ENCODE measurements around the gene IPO5.
"Not testable (repeated sequence)": the region's sequence is repeated elsewhere in the genome, so short reads cannot be mapped to it uniquely, and the experiment has no call there.

The IPO5 gene

DNA sequence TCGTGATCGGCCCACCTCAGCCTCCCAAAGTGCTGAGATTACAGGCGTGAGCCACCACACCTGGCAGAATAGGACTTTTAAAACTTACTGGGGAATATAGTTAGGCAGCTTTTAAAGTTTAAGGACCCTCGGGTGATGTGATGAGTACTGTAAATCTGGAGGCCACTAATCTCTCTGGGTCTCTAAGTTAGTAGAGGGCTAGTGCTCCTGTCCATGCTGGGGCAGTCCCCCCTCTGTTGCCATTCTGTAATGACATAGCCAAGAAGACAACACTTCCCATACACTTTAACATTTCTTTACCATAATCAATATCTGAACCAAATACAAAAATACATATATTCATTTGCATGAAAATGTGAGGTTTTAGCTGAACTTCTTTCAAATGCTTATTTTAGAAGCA lies 65.7 kb downstream of the IPO5 start:
- DNase-seq = no peak

DNA sequence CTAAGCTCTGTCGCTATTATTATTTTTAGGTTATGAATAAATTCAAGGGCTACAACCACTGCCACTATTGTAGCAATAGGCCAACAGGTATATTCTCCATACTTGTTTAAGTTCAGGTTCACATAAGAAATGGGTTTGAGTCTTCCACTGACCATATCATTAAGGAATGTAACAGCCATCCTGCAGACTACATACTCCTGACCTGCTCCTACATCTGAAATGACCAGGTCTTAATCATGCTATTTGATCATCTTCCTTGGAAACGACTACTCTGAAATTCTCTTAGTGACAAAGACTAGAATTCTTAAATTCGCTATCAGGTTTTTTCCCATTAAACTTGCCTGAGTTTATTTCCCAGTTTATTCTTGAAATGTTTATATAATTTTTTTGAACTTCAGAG lies 66.8 kb downstream of the IPO5 start:
- DNase-seq = no peak

DNA sequence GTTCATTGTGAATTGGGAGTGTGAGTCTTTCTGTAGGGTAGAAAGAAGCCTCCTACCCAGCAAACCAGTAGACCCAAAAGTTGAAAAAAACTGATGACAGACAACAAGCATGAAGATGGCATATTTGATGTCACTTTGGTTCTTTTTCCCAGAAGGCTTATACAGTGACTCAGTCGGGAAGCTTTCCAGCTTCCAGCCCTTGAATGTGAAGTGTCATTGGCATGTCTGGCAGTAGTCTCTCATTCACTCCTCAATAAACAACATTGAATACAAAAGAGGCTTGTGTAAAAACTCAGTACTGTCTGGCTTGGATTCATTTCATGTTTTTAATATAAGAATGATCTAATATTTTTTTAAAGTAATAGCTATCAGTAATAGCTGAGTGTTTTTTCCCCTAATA lies 68.7 kb downstream of the IPO5 start:
- DNase-seq = no peak

DNA sequence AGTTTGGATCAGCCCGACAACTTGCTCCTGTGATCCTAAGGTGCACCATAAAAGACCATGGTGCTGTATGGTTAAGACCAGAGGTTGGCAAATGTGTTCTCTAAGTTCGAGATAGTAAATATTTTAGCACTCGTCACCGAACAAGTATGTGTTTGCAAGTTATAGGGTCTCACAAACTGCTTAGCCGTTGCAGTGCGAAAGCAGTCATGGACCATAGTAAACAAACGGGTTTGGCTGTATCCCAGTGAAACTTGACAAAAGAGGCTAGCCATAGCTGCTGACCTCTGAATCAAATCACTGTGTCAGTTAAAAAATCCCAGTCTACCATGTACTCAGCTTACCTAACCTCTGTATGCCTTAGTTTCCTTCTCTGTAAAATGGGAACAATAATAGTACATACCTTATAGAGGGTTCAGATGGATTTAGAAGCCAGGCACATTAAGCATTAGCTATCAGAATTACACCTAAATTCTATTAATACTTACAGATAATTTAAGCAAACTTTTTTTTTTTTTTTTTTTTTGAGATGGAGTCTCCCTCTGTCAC lies 72.1 kb downstream of the IPO5 start:
- no peak for DNase-seq

DNA sequence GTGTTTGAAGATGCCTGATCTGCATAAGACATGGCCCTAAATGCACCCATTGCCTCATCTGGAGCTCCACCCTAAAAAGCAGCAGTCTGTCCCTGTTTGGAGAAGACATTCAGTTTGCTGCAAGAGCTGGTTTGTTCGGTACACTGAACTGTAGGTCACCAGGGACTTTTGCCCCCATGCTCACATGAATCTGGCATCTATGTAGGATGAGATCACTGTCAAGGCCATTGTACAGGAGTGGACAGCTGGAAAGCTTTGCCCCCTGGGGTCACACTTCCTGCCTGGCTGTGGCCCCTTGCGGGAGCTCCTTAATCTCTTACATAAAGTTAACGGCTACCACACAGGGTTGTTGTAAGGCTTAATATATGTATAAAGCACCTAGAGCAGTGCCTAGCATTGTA lies 73.0 kb downstream of the IPO5 start:
- no peak for DNase-seq

DNA sequence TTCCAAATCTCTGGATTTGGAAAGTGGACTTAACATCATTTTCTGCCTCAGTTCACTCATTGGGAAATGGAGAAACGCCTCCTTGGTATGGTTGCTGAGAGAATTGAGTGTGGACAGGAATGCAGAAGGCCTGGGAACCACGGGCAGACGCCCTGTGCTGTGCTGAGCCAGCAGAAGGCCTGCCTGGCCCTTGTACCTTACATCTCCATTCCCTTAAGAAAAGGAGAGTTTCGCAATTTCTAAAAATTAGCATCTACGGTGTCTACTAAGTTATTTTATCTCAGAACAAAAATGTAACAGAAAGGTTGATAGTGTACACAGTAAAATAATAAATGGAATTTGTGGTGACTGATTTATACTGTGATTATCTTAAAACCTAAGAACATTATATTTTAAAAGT lies 78.7 kb downstream of the IPO5 start:
- no peak for DNase-seq

DNA sequence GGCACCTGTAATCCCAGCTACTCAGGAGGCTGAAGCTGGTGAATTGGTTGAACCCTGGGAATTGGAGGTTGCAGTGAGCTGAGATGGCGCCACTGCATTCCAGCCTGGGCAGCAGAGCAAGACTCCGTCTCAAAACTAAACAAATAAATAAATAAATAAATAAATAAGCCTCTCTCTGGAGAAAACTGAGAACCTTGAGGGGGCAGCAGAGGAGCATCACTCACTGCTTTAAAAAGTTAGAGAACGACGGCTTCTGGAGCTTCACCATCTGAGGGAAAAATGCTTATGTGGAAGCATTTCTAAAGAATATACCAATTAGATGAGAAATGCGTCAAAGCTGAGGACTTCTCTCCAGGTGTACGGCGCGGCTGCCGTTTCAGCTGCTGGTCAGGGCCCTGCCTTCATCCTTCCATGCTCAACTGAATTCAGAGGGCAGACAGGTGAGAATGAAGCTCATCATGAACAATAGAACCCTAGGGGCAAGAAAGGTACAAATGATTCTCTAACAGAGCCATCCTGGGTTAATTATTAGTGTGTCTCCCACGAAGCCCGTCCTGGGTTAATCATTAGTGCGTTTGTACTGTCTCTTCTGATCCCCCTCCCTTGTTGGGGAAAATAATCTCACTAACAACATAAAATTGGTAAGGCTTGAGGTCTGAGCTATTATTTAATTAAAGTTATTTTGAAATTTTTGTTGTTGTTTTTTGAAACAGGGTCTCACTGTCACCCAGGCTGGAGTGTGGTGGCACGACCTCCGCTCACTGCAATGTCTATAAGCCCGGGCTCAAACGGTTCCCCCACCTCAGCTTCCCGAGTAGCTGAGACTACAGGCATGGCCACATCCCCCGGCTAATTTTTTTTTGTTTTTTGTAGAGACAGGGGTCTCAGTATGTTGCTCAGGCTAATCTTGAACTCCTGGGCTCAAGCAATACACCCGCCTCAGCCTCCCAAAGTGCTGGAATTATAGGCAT lies 80.1 kb downstream of the IPO5 start:
- no peak for DNase-seq

DNA sequence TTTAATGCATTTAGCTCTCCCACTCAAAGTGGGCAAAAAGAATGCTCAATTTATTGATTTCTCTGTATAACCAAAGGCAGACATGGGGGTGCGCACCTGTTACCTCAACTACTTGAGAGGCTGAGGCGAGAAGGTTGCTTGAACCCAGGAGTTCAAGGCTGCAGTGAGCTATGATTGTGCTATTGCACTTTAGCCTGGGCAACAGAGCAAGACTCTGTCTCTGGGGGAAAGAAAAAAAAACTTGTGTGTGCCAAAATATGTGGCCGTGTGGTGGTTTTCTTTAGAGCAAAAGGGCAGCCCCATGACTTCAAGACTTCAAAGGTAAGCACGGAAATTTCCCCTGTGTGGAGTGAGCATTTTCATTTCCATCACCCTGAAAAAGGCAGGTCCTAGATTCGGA lies 81.9 kb downstream of the IPO5 start:
- no peak for DNase-seq

DNA sequence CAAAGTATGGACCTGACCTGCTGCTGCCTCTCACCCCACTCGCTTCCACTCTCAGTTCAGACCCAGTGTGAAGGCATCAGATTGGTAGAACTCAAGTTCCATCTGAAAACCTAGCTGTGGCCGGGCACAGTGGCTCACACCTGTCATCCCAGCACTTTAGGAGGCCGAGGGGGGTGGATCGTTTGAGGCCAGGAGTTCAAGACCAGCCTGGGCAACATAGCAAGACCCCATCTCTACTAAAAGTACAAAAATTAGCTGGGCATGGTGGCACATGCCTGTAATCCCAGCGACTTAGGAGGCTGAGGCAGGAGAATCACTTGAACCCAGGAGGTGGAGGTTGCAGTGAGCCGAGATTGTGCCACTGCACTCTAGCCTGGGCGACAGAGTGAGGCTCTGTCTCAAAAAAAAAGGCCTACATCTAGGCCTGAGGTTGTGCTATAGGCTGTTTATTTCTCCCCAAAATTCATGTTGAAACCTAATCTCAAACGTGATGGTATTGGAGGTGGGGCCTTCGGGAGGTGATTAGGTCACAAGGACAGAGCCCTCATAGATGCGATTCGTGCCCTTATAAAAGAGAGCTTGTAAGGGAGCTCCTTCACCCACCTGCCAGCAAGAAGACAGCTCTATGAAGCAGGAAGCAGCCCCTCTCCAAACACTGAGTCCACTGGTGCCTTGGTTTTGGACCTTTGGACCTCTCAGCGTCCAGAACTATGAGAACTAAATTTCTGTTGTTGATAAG lies 83.3 kb downstream of the IPO5 start:
- not testable (repeated sequence) for DNase-seq

DNA sequence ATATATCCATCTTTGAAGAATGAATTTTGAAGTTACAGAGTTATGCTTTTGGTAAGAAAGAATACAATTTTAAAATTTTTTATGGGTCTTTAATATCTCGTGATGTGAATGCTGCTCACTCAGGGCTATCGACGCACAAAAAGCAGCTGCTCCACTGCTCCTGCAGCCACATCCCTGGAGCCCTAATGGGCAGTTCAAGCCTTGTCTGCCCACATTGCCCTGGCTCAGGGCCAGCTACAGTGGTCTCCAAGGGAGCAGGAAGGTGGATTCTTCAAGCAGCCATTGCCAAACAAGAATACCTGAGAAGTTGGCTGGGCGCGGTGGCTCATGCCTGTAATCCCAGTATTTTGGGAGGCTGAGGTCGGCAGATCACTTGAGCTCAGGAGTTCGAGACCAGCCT lies 85.8 kb downstream of the IPO5 start:
- no peak for DNase-seq

DNA sequence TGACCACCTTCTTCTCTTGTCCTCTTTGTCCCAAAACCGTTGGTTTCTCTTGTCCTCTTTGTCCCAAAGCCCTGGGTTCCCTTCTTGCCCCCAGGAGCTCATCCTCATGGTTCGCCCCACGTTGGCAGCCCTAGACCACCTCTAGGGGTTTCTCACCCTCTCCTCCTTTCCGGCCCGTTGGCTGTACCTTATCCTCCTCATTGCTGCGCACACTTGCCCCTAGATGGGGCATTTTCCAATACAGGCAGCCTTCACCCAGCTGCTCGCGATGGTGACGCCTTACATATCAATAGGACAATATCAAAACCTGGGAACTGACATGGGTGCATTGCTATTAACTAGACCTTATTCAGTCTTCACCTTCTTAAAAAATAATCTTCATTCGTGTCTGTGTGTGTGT lies 86.5 kb downstream of the IPO5 start:
- DNase-seq = no peak

DNA sequence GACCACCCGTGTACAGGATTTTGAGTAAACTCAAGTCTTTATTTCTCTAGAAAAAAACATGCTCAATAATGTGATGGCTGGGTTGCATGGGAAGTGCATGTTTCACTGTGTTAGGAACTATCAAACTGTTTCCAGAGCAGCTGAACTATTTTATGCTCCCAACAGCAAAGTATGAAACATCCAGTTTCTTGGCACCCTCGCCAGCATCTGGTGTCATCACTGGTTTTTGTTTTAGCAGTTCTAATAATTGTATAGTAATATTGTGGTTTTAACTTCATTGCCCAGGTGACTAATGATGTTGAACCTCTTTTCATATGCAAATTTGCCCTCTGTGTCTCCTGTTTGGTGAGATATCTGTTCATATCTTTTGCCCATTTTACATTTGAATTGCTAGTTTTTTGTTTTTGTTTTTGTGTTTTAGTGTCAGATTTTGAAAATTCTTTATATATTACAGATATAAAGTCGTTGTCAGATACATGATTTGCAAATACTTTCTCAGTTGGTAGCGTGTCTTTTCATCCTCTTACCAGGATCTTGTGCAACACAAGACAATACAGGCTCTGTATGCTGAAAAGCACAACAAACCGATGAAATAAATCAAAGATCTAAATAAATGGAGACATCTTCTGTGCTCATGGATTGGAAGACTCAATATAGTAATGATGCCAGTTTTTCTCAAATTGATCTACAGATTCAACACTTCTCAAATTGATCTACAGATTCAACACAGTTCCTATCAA lies 87.8 kb downstream of the IPO5 start:
- no peak for DNase-seq

DNA sequence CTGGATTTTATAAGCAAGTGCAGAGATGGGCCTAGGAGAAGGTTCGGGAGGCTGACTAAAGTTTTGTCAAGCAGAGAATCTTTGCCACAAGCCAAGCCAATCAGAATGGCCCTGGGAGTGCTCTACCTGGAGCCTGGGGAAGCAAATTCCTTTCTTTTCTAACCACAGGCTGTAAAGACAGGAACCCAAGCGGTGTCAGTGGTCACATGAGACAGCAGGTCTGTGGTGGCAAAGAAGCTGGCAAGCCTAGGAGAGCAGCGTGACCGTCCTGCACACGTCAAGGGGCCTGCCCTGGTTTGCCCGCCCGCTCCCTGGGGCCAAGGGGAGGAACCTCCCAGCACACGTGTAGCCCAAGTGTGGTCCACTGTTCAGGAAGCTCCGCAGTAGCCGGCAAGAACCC lies 90.8 kb downstream of the IPO5 start:
- DNase-seq = no peak

DNA sequence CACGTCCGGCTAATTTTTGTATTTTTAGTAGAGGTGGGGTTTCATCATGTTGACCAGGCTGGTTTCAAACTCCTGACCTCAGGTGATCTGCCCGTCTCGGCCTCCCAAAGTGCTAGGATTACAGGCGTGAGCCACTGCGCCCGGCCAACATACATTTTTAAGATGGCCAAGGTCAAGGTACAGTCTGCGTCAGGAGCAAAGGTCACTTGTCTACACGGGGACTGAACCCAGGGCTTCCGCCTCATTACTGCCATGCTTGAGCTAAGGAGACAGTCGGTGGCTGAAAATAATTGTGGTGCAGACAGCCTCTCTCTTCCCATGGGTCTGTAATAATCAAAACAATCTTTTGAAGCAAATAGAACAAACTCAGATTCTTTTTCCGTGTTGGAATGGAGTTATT lies 94.3 kb downstream of the IPO5 start:
- DNase-seq = not testable (repeated sequence)

DNA sequence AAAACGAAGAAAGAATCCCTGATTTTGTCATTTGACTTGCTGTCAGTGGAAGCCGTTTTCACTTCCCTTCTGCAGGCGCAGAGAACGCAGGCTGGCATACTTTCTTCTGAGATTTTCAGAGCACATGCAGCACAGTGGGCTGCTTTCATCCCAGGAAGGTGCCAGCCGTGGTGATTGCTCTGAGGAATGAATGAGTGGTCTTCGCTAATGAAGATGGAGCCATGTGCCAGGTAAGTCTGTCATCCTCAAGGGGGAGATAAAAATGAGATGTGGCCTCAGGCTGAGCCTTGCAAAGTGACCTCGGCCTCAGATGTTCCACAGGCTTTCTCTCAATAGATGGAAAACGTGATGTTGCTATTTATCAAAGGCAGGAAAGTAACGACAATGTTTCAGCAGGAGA lies 94.8 kb downstream of the IPO5 start:
- DNase-seq = no peak

DNA sequence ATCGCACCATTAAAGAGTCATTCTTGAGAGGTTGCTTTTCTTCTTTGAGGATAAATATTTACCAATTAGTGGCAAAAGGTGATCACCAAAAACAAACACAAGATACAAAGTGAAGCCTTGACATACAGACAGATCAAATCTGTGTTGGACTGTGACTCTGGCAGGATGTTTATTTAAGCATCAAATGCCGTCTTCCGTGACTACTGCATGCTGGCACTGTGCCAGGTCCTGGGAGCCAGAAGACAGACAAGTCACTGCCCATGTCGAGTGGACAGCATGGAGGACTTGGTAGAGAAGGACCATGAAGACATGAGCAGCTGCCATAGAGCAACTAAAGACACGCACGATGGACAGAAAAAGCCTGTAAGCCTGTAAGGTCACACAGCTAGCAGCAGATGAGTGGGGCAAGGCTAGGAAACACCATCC lies 96.6 kb downstream of the IPO5 start:
- DNase-seq = no peak

DNA sequence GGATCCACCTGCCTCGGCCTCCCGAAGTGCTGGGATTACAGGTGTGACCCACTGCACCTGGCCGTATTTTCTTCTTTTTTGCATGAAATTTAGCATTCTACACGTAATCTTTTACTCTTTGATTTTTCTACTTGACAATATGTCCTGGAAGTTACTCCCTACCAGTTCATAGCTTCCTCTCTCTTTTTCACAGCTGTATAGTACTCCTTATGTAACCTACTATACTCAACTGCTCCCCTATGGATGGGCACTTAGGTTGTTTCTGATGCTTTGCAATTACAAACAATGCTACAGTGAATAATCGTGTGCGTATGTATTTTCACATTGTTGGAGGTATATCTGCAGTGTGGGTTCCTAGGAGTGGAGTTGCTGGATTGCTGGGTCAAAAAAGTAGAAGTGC lies 98.9 kb downstream of the IPO5 start:
- no peak for DNase-seq

DNA sequence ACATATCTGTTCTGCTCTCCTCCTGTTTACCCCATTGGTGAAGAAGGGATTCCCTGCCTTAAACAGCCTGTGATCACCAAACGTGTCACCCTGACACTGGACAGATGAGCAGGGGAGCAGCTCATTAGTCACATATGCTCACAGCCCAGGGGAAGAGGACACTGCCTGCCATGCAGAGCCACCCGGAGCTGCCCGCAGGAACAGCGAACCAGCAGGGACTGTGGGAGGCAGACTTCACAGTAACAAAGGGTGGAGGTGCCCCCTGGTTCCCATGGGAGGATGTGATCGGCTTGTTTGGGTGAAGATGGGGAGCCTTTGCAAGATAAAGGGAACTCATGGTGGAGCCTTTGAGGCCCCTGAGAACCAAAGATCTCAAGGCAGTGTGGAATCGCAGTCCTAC lies 100.8 kb downstream of the IPO5 start:
- DNase-seq = no peak

DNA sequence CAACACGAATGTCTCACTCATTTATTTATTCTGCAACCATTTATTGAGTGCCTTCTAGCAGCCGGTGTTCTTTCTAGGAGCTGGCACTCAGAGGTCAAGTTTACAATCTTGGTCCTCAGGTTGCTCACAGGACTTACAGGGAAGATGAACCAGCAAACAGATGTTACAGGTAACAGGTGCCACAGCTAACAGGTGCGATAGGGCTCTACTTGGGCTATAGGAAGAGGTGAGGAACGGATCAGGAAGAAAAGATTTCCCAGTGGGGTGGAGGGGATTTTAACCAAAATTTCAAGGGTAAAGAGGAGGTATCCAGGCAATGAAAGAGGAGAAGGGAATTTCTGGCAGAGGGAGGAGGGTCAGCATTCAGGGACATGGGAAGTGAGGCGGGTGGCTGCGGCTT lies 102.1 kb downstream of the IPO5 start:
- no peak for DNase-seq

DNA sequence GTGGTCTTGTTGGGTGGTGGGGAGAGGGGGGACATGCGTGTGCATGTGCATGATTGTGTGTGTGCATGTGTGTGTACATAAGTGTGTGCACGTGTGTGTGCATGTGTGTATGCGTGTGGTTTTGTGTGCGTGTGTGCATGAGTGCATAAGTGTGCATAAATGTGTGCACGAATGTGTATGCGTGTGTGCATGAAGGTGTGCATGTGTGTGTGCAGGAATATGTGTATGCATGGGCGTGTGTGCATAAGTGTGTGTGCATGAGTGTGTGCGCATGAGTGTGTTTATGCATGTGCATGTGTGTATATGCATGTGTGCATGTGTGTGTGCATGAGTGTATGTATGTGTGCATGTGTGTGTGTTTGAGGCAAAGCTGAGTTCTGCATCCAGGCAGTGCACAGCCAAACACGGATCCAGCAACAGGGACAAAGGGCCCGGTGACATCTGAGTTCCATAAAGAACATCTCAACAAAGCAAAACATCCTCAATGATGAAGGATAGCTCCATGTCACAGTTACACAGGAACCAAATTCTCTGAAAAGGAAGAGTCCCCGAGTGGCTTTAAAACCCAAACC lies 103.5 kb downstream of the IPO5 start:
- no peak for DNase-seq

DNA sequence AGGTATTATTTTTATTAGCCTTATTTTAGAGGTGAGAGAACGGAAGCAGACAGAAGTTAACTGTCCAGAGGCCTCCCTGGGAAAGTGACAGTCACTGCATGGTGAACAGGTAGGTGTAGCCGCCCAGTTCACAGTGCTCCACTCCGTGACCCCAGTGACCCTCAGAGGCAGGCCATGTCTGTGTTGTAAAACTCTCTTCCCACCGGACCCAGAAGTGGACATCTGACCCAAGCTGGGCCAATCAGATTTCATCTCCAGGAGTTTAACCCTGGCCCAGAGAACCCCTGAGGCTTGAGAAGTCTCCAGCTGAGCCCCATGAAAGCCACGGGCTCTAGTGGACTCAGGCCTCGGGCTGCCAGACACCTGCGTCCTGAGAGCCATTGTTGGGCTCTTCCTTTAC lies 105.8 kb downstream of the IPO5 start:
- no peak for DNase-seq

DNA sequence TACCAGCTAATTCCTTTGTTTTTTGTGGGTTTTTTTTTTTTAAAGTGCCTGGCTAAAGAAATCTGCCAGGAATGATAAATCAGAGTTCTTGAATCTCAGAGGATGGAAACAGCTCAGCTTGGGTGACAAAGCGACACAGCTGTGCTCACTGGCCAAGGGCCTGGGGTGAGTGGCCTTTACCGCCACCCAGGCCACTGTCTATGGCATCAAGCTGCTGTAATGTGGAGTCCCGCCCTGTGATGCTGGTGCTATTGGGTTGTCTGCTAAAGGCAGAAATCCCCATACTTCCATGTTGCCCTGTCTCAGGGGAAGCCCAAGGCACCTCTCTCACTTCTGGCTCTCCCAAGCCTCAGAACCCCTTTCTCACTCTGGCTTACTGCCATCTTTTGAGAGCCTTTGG lies 106.8 kb downstream of the IPO5 start:
- no peak for DNase-seq

DNA sequence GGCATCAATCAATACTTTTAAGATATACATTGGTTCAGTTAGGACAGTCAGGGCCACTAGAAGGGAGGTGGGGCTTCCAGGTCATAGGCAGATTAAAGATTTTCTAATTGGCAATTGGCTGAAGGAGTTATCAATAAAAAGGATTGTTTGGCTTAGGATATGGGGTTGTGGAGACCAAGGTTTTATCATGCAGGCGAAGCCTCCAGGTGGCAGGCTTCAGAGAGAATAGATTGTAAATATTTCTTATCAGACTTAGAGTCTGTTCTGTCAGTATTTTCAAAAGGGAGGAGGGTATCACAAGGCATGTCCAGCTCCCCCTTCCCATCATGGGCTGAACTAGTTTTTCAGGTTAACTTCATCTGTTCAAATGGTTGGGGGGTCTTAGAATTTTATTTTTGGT lies 112.0 kb downstream of the IPO5 start:
- DNase-seq = no peak

Data from CD4-positive, alpha-beta T cell treated with Interleukin-4 for 4 hours (primary cell).